IPS-18c (cell line): ENCODE results near the gene ZNF214.
A peak's percentile ranks its signal among the peaks of the same experiment; 100 is the strongest.

Source experiments
- H3K4me3 ChIP-seq: 2 replicates; pipeline ENCODE4 v1.7.0; 2013; ENCODE audit warnings: low read depth, mild to moderate bottlenecking, low read length, moderate library complexity; ENCODE audit not compliant: insufficient read depth
- H3K9me3 ChIP-seq: one replicate; pipeline ENCODE4 v1.6.1; 2013; ENCODE audit warnings: mild to moderate bottlenecking, low read length, moderate library complexity; ENCODE audit not compliant: control insufficient read depth, insufficient read depth

The ZNF214 gene

GRCh38 chr11:7020183-7020917 lies at the start of gene ZNF214, which contains the start of gene NLRP14:
TSS of gene ZNF214 (minus strand) at chr11:7020346. CDS start at chr11:7002835, 17,511 bp downstream.
TSS of gene NLRP14 (plus strand) at chr11:7020479. CDS start at chr11:7038587, 18,108 bp downstream.
- peak within 1 kb of the TSS; percentile 87 for H3K4me3 ChIP-seq

GRCh38 chr11:7062534-7062933 lies 42.4 kb upstream of the ZNF214 start:
- Histone ChIP-seq H3K4me3 (no peak overlapping the region), H3K9me3 (no peaks in the 10 kb centered on the region)

More at GRCh38 chr11:7020183-7020917, at the start of gene ZNF214, which contains the start of gene NLRP14:
- H3K9me3 ChIP-seq, result no peaks in the 10 kb centered on the region

- H3K9me3 ChIP-seq, result no peaks in the 10 kb centered on the region
- no peak overlapping the region for H3K4me3 ChIP-seq
Measured at GRCh38 chr11:7060868-7061267, 40.7 kb upstream of the ZNF214 start.

GRCh38 chr11:7057641-7058040 lies 37.5 kb upstream of the ZNF214 start:
- no peak overlapping the region for H3K4me3 ChIP-seq
- H3K9me3 ChIP-seq, result no peaks in the 10 kb centered on the region

- Histone ChIP-seq H3K4me3 (no peak overlapping the region), H3K9me3 (no peaks in the 10 kb centered on the region)
Measured at GRCh38 chr11:7056828-7057513, 36.8 kb upstream of the ZNF214 start.

- no peaks in the 10 kb centered on the region for H3K9me3 ChIP-seq
- no peak overlapping the region for H3K4me3 ChIP-seq
Measured at GRCh38 chr11:7050191-7050590, 30.0 kb upstream of the ZNF214 start.

GRCh38 chr11:7046474-7047175 lies 26.5 kb upstream of the ZNF214 start:
- no peak overlapping the region for H3K4me3 ChIP-seq
- H3K9me3 ChIP-seq, result no peaks in the 10 kb centered on the region

- Histone ChIP-seq H3K9me3 (no peaks in the 10 kb centered on the region), H3K4me3 (no peak overlapping the region)
Measured at GRCh38 chr11:7034019-7034418, 13.9 kb upstream of the ZNF214 start.

GRCh38 chr11:7032692-7033091 lies 12.5 kb upstream of the ZNF214 start:
- no peak overlapping the region for H3K4me3 ChIP-seq

GRCh38 chr11:7031471-7031871 lies 11.3 kb upstream of the ZNF214 start:
- Histone ChIP-seq H3K4me3 (no peak overlapping the region), H3K9me3 (no peaks in the 10 kb centered on the region)

More at GRCh38 chr11:7032692-7033091, 12.5 kb upstream of the ZNF214 start:
- no peaks in the 10 kb centered on the region for H3K9me3 ChIP-seq

GRCh38 chr11:7030836-7031235 lies 10.7 kb upstream of the ZNF214 start:
- no peak overlapping the region for H3K4me3 ChIP-seq
- H3K9me3 ChIP-seq, result no peaks in the 10 kb centered on the region

- Histone ChIP-seq H3K9me3 (no peaks in the 10 kb centered on the region), H3K4me3 (no peak overlapping the region)
Measured at GRCh38 chr11:7028141-7028540, 8.0 kb upstream of the ZNF214 start.

GRCh38 chr11:7021318-7021717 lies 1.2 kb upstream of the ZNF214 start:
- Histone ChIP-seq H3K4me3 (no peak overlapping the region), H3K9me3 (no peaks in the 10 kb centered on the region)

- no peaks in the 10 kb centered on the region for H3K9me3 ChIP-seq
- H3K4me3 ChIP-seq, result peak overlapping the region; percentile 87
Measured at GRCh38 chr11:7019500-7020182, 505 bp downstream of the ZNF214 start.

GRCh38 chr11:7016011-7016410 lies 4.1 kb downstream of the ZNF214 start:
- no peak overlapping the region for H3K4me3 ChIP-seq

GRCh38 chr11:7014118-7014517 lies 6.0 kb downstream of the ZNF214 start:
- no peak overlapping the region for H3K4me3 ChIP-seq
- no peaks in the 10 kb centered on the region for H3K9me3 ChIP-seq

More at GRCh38 chr11:7016011-7016410, 4.1 kb downstream of the ZNF214 start:
- H3K9me3 ChIP-seq, result no peaks in the 10 kb centered on the region

GRCh38 chr11:7004482-7004881 lies 15.7 kb downstream of the ZNF214 start:
- Histone ChIP-seq H3K9me3 (no peaks in the 10 kb centered on the region), H3K4me3 (no peak overlapping the region)
